ENCODE results near the gene BTF3.

GRCh38 chr5:73487815-73488214, 10.4 kb upstream of the BTF3 start:
- TF ChIP-seq POLR2A (IDR thresholded peaks at IDR 0.05; ENCODE audit: low read depth, low read length) (no peak), POLR2AphosphoS5 (IDR thresholded peaks at IDR 0.05; ENCODE audit: low read depth, low read length) (no peak)
